GM23338 (cell line): ENCODE data around the gene ZNF763.
"Not testable (repeated sequence)": the region's sequence is repeated elsewhere in the genome, so short reads cannot be mapped to it uniquely, and the experiment has no call there.

ENCODE experiments used
- EZH2 ChIP-seq: fragments of 200-600 bp; sonication (generic); IDR thresholded peaks from one replicate; pipeline ENCODE4 v1.8.0; 2017; ENCODE audit warnings: antibody characterized with exemption, mild to moderate bottlenecking, low read depth; ENCODE audit not compliant: unreplicated experiment
- POLR2AphosphoS5 ChIP-seq: IDR thresholded peaks from 2 replicates; pipeline ENCODE4 v1.6.1; 2016; ENCODE audit warnings: antibody characterized with exemption, low read depth

DNA sequence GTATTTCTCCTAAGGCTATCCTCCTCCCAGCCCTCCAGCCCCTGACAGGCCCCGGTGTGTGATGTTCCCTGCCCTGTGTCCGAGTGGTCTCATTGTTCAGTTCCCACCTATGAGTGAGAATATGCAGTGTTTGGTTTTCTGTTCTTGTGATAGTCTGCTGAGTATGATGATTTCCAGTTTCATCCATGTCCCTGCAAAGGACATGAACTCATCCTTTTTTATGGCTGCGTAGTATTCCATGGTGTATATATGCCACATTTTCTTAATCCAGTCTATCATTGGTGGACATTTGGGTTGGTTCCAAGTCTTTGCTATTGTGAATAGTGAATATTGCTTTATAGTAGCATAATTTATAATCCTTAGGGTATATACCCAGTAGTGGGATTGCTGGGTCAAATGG lies 29.0 kb upstream of the ZNF763 start:
- TF ChIP-seq POLR2AphosphoS5, EZH2: not testable (repeated sequence)
